ENCODE measurements around the gene TNIK.

TNIK gene

DNA sequence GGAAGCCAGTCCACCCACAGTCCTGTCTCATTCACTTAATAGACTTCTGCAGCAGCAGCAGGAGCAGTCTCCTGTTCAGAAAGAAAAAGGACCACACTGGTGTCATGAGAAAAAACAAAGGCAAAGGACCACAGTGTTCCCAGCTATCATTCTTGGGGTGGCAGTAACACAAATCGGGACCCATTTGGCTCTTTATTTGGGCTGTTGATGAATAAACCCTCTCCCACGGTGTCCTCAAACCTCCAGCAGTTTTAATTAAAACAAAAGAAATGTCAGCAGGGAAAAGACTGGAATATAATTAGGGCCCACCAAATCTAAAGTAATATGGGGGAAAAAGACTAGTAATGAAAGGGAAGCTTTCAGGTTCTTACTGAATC is 223.2 kb downstream of the TNIK start:
- in situ Hi-C loops (cut with MboI; ENCODE audit: low sequenced_read_pairs) = no loop called here

DNA sequence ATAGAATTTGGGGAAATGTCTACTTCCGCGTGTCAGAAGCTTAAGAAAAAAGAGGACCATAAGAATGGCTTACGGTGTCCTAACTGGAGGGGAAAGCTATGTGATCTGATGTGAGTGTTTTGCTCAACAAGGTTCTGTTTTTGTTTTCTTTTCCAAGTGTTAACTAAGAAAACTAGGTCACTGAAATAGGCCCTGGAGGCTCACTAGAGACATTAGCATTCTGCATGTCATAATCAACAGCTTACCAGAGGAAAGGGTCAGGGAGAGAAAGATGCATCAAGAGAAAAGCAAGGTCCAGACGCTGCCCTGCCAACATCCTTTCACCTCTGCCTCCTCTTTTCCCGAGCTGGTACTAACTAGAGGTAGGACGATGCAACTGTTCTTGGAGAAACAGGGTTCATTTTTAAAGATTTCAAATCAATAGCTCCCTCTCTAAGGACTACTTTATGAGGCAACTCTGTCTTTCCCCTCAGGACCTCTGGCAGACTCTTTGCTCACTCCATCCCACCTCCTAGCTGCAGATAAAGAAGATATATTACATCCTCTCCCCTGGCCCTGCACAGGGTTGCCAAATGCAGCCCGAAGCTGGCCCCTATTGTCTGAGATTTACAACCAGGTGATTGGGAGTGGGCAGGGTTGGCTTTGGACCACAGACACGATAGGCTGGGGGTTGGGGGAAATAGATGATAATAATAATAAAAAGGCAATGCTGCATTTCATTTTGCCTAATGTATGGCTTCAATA is 223.8 kb downstream of the TNIK start:
- in situ Hi-C loops (cut with MboI; ENCODE audit: low sequenced_read_pairs) = no loop called here

DNA sequence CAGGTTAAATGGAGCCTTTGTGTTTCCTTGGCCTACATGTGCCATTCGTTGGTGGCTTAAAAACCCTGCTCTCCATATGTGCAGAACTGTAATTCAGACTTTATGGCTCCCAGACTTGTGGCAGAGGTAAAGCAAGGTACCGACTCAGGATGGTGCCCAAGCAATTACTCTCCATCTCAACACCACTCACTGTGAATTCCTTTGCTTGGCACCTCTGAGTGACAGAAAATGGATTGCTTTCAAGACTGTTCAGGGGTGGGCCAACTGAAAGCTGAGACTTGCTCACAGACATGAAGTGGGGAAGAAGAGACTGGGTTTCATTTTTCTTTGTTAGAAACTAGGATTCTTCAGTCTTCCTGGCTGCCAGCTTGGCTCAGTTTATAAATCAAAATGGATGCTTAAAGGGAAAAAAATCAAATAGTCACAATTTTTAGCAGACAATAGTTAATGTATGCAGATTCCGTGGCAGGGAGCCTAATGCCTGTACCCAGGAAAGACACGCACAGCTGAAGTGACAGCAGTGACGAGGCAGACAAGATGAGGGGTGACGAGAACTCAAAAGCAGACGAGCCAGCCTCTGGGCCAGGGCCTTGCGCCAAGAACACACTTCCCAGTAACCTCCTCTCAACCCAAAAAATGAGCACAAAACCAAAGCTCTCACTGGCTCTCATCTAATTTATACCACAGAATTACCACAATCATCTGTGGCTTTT is 225.8 kb downstream of the TNIK start:
- in situ Hi-C loops (cut with MboI; ENCODE audit: low sequenced_read_pairs) = no loop called here

DNA sequence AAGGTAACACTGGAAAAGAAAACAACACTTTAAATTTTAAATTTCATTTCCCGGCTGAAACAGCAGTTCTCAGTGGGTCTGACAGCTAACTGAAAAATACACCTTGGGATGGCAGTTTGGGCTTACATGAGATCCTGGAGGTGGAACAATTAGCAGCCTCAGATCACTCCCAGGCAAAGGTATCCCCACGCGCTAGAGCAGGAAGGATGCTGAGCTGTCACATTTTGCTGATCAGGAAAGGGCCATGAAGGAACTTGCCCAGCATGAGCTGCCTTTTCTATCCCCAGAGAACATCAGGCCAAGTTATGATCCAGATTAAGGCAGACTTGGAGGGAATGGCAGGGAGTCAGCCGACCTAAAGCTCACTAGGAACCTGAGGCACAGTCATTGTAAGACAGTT is 228.8 kb downstream of the TNIK start:
- in situ Hi-C loops (cut with MboI; ENCODE audit: low sequenced_read_pairs) = no loop called here

DNA sequence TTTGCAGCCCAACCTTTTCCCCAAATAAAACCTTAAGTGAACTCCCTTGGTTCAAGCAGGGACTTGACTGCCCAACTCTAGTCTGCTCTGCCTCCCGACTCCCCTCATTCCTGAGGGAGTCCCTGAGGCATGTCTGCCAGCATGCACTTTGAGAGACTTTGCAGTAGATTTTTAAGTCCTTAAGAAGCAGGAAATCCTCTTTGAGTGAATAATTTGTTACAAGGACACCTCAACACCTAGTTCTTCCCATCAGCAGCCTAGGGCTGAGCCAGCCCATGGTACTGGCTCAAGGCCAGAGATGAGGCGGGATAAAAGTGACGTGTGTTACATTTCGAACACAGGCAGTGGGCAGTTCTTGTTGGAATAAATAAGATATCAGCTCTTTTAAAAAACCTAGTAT is 229.3 kb downstream of the TNIK start:
- in situ Hi-C loops (cut with MboI; ENCODE audit: low sequenced_read_pairs) = no loop called here

DNA sequence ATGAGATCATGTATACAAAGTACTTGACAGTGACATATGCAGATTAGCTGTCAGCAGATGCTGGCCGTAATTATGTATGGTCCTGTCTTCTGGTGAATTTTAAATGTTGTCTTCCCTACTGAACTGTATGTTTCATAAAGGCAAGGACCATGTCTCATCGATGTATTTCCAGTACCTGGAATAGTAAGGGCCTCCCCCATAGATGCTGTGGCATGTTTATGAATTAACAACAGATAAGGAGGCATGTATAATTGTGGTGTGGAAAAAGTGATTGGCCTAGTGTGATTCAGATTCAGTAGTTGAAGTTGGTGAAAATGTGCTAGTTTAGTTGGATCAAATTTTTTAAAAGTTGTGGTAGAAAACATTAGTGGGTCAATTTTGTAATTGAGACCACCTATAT is 231.0 kb downstream of the TNIK start:
- in situ Hi-C loops (cut with MboI; ENCODE audit: low sequenced_read_pairs) = no loop called here

DNA sequence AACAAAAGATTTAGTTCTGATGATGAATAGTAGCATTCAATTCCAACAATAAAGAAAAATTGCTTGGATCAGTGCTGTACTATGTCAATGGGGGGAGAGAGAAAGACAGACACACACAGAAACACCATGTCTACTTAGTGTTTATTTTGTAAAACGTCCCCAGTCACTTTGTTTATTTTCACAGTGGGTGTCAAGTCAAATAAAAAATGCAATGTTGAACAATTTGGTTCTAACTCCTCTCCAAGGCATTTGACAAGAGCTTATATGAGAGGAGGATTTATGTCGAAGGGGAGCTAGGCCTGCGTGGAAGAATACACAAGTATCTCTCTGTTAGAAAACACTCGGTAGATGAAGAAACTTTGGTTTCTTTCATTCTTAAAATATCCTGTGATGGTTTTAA is 232.0 kb downstream of the TNIK start:
- in situ Hi-C loops (cut with MboI; ENCODE audit: low sequenced_read_pairs) = no loop called here

DNA sequence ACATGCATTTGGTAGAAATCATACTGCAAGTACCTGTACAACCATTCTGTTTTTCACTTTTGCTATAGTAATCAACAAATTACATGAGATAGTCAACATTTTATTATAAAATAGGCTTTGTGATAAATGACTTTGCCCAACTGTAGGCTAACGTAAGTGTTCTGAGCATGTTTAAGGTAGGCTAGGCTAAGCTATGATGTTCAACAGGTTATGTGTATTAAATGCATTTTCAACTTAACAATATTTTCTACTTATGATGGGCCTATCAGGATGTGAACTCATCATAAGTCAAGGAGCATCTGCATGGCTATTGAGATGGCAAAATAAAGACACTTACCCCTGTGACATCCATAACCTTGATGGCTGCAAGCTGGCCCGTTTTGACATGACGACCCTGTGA is 232.4 kb downstream of the TNIK start:
- in situ Hi-C loops (cut with MboI; ENCODE audit: low sequenced_read_pairs) = no loop called here

DNA sequence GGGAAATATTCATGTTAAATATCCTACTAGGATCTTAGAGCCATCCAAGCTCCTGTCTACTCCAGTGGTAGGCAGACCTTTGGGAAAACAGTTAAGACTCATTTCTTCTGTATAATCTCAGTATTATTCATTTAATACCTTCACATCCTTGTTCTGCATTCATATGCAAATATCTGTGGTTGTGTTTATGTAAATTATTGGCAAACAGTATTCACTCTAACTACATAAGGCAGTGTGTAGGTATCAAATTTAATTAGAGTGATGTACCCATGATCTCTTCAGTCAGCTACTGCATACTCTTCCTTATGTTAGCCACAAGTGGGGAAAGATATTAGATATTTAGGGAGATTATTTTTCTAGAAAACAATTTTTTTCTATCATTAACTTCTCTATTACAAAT is 232.8 kb downstream of the TNIK start:
- in situ Hi-C loops (cut with MboI; ENCODE audit: low sequenced_read_pairs) = no loop called here

DNA sequence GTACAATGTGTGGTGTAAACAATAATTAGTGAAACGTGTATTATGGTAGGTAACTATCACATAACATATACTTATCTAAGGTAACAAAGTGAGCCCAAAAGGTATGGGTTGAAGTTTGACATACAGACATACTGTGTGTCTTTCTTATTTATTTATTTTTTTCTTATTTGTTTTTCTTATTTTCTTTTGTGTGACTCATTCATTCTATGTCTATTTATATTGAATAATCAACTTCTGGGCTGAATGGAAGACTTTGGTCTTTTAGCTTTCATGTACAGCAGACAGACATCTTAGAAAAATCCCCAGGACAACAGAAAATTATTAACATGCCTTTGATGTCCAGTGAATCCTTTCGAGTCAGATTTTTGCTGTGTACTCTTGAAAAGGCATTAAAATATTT is 233.4 kb downstream of the TNIK start:
- in situ Hi-C loops (cut with MboI; ENCODE audit: low sequenced_read_pairs) = no loop called here

DNA sequence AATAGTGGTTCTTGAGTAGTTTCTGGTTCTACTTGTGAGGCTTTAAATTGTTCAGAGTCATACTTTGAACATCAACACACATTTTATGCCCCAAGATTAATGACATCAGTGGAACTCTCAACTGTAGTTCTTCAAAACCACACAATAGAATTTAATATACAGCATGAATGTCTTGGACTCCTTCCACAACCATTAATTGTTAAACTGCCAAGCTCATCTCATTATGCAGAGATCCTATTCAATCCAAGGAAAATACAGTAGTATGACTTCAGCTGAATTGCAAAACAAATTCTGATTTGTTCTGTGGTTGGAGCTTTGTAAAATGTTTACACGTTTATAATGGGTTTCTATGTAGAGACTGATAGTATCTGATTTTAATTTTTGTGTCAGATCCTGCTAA is 234.5 kb downstream of the TNIK start:
- in situ Hi-C loops (cut with MboI; ENCODE audit: low sequenced_read_pairs) = no loop called here

DNA sequence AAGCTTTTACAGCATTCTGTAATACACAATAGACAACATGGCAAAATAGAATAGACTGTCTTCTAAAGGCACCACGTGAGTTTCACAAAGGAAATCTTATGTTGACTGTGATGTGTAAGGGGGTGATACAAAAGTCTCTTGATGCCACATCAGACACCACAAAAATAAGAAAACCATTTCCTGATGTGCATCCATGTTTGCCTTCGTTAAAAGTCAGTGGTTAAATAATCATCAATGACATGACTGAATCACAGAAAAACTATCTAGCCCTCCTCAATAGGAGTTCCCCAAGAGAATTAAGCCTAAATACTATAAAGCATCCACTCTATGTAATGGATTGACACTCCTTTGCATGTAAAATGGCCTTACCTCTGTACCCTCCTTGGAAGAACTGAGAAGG is 235.0 kb downstream of the TNIK start:
- in situ Hi-C loops (cut with MboI; ENCODE audit: low sequenced_read_pairs) = no loop called here

DNA sequence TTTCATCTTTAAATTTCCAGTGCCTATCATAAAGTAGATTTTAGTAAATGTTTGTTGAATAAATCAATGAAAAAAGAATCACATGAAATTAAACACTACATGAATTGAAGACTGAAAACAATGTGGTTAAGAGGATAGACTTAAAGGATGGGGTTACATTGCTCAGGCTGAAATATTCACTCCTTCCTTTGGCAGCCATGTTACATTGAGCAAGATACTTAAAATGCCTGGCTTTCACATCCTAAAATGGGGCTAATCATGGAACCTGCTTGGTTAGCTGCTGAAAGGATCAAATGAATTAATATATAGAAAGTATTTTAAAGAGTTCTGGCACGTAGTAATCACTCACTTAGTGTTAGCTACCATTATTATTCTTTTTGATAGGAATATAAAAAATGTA is 236.8 kb downstream of the TNIK start:
- in situ Hi-C loops (cut with MboI; ENCODE audit: low sequenced_read_pairs) = no loop called here

DNA sequence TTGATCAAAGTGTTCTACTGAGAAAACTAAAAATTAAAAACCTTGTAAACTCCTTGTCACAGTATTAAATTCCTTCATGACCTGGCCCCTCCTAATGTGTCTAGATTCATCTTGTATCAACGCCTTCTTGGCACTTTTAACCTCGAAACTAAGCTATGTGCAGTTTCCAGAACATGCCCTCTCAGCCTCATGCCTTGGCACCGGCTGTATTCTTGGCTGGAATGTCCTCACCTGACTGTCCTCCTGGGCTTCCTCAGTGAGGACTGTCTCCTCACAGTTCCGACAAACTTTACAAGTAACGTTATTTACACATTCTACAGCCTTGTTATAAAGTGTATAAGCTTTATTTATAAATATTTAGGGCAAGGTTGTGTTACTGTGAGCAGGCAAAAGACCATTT is 237.2 kb downstream of the TNIK start:
- in situ Hi-C loops (cut with MboI; ENCODE audit: low sequenced_read_pairs) = no loop called here

DNA sequence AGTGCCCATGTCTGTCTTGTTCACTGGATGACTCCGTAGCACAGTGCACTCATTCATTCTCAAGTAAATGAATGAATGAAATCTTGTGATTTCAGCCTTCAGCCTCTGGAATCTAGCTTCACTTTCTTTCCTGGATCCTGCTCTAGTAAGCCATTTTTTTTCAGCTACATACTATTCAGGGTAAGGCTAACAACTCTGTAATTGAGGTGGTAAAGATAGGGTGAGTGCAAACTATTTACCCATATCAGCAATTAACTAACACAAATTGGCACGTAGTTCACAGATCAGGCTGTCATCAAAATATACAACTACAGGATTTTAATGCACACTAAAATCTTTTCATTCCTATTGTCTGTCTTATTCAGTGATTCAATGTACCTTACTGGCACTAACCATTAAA is 238.6 kb downstream of the TNIK start:
- in situ Hi-C loops (cut with MboI; ENCODE audit: low sequenced_read_pairs) = no loop called here

DNA sequence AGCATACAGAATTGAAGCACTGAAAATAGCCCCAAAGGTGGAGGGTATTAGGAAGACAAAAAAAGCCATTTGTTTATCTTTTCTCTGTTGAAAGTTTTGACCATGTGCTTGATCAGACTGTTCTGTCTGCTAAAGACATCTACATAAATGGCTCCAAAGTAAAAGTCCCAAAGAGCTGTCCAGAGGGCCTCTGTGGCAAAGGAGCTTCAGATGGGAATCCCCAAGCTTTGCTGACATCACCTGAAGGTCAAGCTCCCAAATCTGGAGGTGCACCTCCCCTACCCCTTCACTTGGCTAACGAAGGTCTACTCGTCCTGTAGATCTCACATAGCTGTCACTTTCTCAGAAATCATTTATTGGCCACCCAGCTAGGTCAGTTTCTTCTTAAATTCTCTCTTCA is 239.1 kb downstream of the TNIK start:
- in situ Hi-C loops (cut with MboI; ENCODE audit: low sequenced_read_pairs) = no loop called here

DNA sequence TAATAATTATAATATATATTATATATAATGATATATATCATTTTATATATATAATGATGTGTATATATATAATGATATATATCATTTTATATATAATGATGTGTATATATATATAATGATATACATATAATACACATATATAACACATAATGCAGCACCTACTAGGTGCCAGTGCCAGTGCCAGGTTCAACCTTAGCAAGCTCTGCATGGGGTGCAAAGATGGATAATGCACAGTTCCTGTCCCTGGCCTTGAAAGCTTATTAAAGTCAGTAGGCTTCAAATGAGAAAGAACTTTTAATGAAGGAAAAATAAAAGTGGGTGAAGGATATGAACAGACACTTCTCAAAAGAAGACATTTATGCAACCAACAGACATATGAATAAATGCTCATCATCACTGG is 240.9 kb downstream of the TNIK start:
- in situ Hi-C loops (cut with MboI; ENCODE audit: low sequenced_read_pairs) = no loop called here

DNA sequence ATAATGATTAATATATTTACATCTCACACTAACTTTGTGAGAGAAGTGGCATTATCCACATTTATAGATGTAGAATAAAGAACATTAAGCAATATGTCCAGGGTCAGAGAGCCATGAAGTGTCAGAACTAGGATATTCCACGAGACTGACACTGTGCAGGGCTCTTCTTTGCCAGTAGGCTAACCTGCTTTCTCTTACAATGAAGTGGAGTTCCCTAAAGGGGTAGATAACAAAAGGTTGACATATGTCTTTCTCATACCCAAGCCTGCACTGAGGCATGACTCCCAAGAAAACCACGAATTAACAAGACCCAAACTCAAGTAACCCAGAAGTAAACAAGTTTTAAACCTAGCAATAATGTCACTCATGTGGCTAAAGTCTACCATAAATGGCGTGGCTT is 242.1 kb downstream of the TNIK start:
- in situ Hi-C loops (cut with MboI; ENCODE audit: low sequenced_read_pairs) = no loop called here

DNA sequence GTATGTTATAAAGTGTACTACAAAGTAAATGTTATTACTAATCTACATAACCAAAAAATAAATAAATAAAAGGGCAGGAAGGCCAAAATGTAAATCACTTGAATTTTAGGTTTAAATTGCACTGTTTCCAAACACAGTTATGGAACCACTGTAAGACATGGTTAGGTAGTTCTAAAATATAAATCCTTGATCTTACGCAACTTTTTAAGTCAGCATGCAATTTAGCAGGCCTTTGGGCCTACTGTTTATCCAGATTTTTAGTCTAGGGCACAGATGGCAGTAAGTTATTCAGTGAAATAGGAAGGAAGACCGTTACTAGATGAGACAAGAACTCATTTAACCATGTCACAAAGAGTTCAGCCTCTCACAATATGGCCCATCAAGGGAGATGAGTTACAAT is 246.3 kb downstream of the TNIK start:
- in situ Hi-C loops (cut with MboI; ENCODE audit: low sequenced_read_pairs) = no loop called here

DNA sequence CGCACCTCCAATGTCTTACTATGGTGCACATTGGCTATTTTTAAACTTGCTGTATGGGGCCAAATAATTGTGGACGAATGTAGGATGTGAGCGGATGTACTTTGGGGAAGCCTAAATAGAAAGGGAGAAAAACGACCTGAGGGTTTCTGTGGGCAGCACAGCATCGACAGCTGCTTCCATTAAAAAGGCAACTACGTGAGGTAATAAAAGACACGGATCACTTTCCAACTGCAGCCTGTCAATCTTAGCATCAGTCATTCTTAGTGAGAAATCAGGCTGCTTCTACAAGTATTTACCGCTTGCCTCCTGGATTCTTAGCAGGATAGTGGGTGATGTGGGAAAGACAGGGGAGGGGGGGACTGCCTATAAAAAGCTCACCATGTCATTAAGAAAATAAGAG is 247.0 kb downstream of the TNIK start:
- in situ Hi-C loops (cut with MboI; ENCODE audit: low sequenced_read_pairs) = no loop called here

DNA sequence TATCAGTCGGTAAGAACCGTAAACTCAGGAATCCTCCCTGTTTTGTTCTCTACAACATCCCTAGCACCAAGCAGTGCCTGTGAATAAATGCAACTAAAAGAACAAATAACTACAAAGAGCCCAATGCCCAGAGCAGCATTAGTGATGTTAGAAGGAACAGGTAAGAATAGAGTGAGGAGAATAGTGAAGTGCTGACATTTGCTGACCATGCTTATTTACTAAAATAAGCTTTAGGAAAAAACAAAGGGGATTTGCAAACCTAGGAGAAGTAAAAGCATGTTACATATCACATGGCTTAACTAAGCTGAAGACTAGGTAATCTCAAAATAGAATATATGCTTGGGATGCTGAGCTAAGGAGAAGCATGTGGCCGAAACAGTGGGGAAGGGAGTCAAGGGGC is 247.6 kb downstream of the TNIK start:
- in situ Hi-C loops (cut with MboI; ENCODE audit: low sequenced_read_pairs) = no loop called here

DNA sequence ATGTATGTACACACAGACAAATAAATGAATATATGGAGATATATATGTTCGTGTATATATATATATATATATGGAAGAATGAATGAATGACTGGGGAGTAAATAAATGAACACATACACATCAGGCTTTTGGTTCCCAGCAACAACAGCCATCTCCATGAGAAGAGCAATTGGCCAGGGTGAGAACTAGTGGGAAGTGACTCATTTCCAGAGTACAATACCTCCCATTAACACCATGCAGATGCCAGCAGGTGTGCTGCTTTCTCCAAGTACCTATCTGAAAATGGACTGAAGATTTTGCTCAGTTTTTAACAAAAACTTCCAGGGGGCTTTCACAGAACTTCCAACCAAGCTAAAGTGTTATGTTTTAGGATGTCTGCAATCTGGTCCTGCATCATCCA is 253.9 kb downstream of the TNIK start:
- in situ Hi-C loops (cut with MboI; ENCODE audit: low sequenced_read_pairs) = no loop called here

DNA sequence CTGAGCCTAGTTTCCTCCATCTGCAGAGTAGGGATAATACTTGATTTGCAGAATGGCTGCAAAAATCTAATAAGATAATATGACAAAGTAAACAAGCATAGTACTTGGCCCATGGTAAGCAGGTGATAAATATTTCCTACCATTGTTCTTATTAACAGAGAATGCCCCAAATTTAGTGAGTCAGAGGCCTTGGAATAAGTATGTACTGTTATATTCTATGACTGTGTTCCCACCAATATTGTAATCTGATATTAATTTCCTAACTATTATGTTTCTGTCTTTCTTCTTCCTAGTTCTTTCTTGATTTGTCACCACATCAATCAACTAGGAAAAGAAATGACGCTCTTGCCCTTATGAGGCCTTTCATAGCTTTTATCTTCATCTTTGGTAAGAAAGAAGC is 255.3 kb downstream of the TNIK start:
- in situ Hi-C loops (cut with MboI; ENCODE audit: low sequenced_read_pairs) = no loop called here

All from hTERT RPE-1 (cell line).